ENCODE data around the gene IL17RB. TPM values are rescaled to one million over a fixed set of nuclear protein-coding genes. Genes with fewer than 3 reads are reported as not detected.

The IL17RB gene
- total and polyA plus RNA-seq, 2 donors (not counting 1 experiment from before 2014, with no cell fraction given): 0.07 to 0.32 TPM

DNA sequence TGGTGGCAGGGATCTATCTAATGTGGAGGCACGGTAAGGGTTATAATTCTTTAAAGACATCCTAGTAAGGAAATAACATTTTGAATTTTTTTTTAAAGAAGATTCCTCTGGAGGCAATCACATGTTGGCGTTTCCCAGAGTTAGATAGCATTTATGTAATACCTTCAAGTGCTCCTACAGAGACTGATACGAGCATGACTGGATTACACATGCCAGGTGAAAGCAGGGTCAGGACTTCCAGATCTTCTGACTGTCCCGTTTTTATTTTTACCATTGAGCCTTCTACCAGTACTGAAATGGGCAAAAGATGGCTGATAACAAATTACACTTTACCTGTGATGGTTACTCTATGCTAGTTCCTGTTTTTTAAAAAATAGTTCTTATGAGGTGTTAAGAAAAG, 13.8 kb downstream of the IL17RB start:
- H3K27ac Mint-ChIP-seq: no peak overlapping the region
- Histone ChIP-seq H3K4me2 (replicated peaks; ENCODE audit: low read depth, low read length, poor library complexity, severe bottlenecking) (no peak overlapping the region), H2AFZ (ENCODE audit: insufficient read depth, low read depth, low read length, poor library complexity, severe bottlenecking) (no peak overlapping the region), H3K4me1 (ENCODE audit: control insufficient read depth in 2 of 2, insufficient read depth in 2 of 2, low read length in 2 of 2) (peaks cover 12 to 21% of the 10 kb centered on the region in 2 donors), H3K9me3 (ENCODE audit: control extremely low read depth in 1 of 3, control insufficient read depth in 2 of 3, insufficient read depth in 1 of 3, low read length in 2 of 3) (no peaks in the 10 kb centered on the region), H4K20me1 (ENCODE audit: control insufficient read depth, insufficient read depth, low read length, poor library complexity, severe bottlenecking) (no peaks in the 10 kb centered on the region), H3K4me3 (ENCODE audit: control extremely low read depth in 1 of 5, extremely low read depth in 1 of 5, insufficient read depth in 1 of 5, low read depth in 2 of 5, low read length in 4 of 5) (no peak overlapping the region), H3K79me2 (ENCODE audit: control insufficient read depth, insufficient read depth, low read length) (no peaks in the 10 kb centered on the region), H3K9ac (ENCODE audit: low read length) (no peak overlapping the region), H3K36me3 (replicated peaks in 1 of 2; ENCODE audit: control extremely low read depth in 1 of 2, control insufficient read depth in 1 of 2, extremely low read depth in 1 of 2, insufficient read depth in 2 of 2, low read length in 1 of 2) (peaks cover 11 to 22% of the 10 kb centered on the region in 2 experiments), H3K27ac (ENCODE audit: low read length in 2 of 2) (no peak overlapping the region), H3K27me3 (replicated peaks in 1 of 4; ENCODE audit: control extremely low read depth in 1 of 4, control insufficient read depth in 3 of 4, insufficient read depth in 4 of 4, low read length in 3 of 4) (no peaks in the 10 kb centered on the region)
- WGBS (ENCODE audit: insufficient coverage): 80% methylated on average over 1 of the region's 4 CpGs
- H3K27me3 Mint-ChIP-seq: no peaks in the 10 kb centered on the region
- H3K9me3 Mint-ChIP-seq (ENCODE audit: insufficient read depth): no peaks in the 10 kb centered on the region
- peaks cover 49% of the 10 kb centered on the region for H3K4me1 Mint-ChIP-seq
- H3K4me3 Mint-ChIP-seq: no peak overlapping the region
- intact Hi-C loops (cut with micrococcal nuclease): no loop called here
- ChIA-PET CTCF (no interaction called here), POLR2A (no interaction called here)
- TF ChIP-seq, protein P1, sequence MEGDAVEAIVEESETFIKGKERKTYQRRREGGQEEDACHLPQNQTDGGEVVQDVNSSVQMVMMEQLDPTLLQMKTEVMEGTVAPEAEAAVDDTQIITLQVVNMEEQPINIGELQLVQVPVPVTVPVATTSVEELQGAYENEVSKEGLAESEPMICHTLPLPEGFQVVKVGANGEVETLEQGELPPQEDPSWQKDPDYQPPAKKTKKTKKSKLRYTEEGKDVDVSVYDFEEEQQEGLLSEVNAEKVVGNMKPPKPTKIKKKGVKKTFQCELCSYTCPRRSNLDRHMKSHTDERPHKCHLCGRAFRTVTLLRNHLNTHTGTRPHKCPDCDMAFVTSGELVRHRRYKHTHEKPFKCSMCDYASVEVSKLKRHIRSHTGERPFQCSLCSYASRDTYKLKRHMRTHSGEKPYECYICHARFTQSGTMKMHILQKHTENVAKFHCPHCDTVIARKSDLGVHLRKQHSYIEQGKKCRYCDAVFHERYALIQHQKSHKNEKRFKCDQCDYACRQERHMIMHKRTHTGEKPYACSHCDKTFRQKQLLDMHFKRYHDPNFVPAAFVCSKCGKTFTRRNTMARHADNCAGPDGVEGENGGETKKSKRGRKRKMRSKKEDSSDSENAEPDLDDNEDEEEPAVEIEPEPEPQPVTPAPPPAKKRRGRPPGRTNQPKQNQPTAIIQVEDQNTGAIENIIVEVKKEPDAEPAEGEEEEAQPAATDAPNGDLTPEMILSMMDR (IDR thresholded peaks at IDR 0.05): no peak
- no peak for TF ChIP-seq EZH2 (IDR thresholded peaks at IDR 0.05; ENCODE audit: borderline replicate concordance, insufficient read depth, low read depth, low read length, poor library complexity, severe bottlenecking)
- DNase-seq (no peak), ATAC-seq (ENCODE audit: low read depth) (no peak)

GRCh38 chr3:53862241-53862640, 15.9 kb downstream of the IL17RB start:
- Histone ChIP-seq H3K79me2 (ENCODE audit: control insufficient read depth, insufficient read depth, low read length) (no peaks in the 10 kb centered on the region), H4K20me1 (ENCODE audit: control insufficient read depth, insufficient read depth, low read length, poor library complexity, severe bottlenecking) (no peaks in the 10 kb centered on the region), H3K4me3 (ENCODE audit: control extremely low read depth in 1 of 5, extremely low read depth in 1 of 5, insufficient read depth in 1 of 5, low read depth in 2 of 5, low read length in 4 of 5) (no peak overlapping the region), H3K4me2 (replicated peaks; ENCODE audit: low read depth, low read length, poor library complexity, severe bottlenecking) (no peak overlapping the region), H3K36me3 (replicated peaks in 1 of 2; ENCODE audit: control extremely low read depth in 1 of 2, control insufficient read depth in 1 of 2, extremely low read depth in 1 of 2, insufficient read depth in 2 of 2, low read length in 1 of 2) (peaks cover 11 to 35% of the 10 kb centered on the region in 2 experiments), H3K27ac (ENCODE audit: low read length in 2 of 2) (no peak overlapping the region), H3K9ac (ENCODE audit: low read length) (no peak overlapping the region), H3K27me3 (replicated peaks in 1 of 4; ENCODE audit: control extremely low read depth in 1 of 4, control insufficient read depth in 3 of 4, insufficient read depth in 4 of 4, low read length in 3 of 4) (no peaks in the 10 kb centered on the region), H3K4me1 (ENCODE audit: control insufficient read depth in 2 of 2, insufficient read depth in 2 of 2, low read length in 2 of 2) (peaks cover 4 to 9% of the 10 kb centered on the region in 2 donors), H2AFZ (ENCODE audit: insufficient read depth, low read depth, low read length, poor library complexity, severe bottlenecking) (no peak overlapping the region), H3K9me3 (ENCODE audit: control extremely low read depth in 1 of 3, control insufficient read depth in 2 of 3, insufficient read depth in 1 of 3, low read length in 2 of 3) (no peaks in the 10 kb centered on the region)
- H3K27ac Mint-ChIP-seq: no peak overlapping the region
- intact Hi-C loops (cut with micrococcal nuclease): no loop called here
- H3K4me1 Mint-ChIP-seq: peaks cover 37% of the 10 kb centered on the region
- DNase-seq (no peak), ATAC-seq (ENCODE audit: low read depth) (no peak)
- TF ChIP-seq EZH2 (IDR thresholded peaks at IDR 0.05; ENCODE audit: borderline replicate concordance, insufficient read depth, low read depth, low read length, poor library complexity, severe bottlenecking): no peak
- TF ChIP-seq, protein P1 (IDR thresholded peaks at IDR 0.05): no peak
- H3K27me3 Mint-ChIP-seq: no peaks in the 10 kb centered on the region
- H3K9me3 Mint-ChIP-seq (ENCODE audit: insufficient read depth): no peaks in the 10 kb centered on the region
- no peak overlapping the region for H3K4me3 Mint-ChIP-seq
- ChIA-PET POLR2A (no interaction called here), CTCF (no interaction called here)
- 100% methylated on average over 2 of the region's 3 CpGs for WGBS (ENCODE audit: insufficient coverage)

Data from B cell (primary cell).